Fibroblast of pulmonary artery (primary cell): Measurements from ENCODE around the gene HMG20A.
A peak's percentile ranks its signal among the peaks of the same experiment; 100 is the strongest.

ENCODE experiments used
- DNase-seq: peaks from one replicate; pipeline ENCODE4 v3.0.0-alpha.2; 2010; ENCODE audit warnings: low read depth
- H3K4me3 ChIP-seq: replicated peaks from 2 replicates; pipeline ENCODE4 v1.5.1; 2011; ENCODE audit warnings: low read depth, mild to moderate bottlenecking, control low read depth, low read length, moderate library complexity
- TF ChIP-seq, protein P1 (sequence below): IDR thresholded peaks from 2 replicates; pipeline ENCODE4 v1.5.1; 2011; ENCODE audit warnings: mild to moderate bottlenecking, control low read depth, low read length, inconsistent platforms; ENCODE audit errors: missing control alignments

The HMG20A gene

DNA sequence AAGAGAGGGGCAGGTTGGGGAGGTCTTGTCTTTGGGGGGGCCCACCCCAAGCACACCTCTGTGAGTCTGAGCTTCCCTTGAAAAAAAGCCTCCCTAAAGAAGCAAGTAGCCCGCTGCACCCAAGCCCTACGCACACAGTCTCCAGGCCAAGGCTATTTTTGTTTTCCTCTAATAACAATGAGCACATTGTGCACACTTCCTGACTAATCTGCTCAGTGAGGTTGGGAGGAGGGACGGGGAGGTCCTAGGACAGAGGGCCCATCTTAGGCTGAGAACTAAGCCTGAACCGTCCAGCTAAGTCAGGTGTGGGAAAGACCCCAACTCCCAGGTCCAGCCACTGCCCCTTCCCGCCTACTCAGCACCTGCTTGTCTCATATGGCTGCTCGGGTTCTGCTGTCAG is 87.2 kb downstream of the HMG20A start:
- DNase-seq = peak; percentile 86
- TF ChIP-seq, protein P1, sequence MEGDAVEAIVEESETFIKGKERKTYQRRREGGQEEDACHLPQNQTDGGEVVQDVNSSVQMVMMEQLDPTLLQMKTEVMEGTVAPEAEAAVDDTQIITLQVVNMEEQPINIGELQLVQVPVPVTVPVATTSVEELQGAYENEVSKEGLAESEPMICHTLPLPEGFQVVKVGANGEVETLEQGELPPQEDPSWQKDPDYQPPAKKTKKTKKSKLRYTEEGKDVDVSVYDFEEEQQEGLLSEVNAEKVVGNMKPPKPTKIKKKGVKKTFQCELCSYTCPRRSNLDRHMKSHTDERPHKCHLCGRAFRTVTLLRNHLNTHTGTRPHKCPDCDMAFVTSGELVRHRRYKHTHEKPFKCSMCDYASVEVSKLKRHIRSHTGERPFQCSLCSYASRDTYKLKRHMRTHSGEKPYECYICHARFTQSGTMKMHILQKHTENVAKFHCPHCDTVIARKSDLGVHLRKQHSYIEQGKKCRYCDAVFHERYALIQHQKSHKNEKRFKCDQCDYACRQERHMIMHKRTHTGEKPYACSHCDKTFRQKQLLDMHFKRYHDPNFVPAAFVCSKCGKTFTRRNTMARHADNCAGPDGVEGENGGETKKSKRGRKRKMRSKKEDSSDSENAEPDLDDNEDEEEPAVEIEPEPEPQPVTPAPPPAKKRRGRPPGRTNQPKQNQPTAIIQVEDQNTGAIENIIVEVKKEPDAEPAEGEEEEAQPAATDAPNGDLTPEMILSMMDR = no peak
- peak overlapping the region; percentile 7 for H3K4me3 ChIP-seq

DNA sequence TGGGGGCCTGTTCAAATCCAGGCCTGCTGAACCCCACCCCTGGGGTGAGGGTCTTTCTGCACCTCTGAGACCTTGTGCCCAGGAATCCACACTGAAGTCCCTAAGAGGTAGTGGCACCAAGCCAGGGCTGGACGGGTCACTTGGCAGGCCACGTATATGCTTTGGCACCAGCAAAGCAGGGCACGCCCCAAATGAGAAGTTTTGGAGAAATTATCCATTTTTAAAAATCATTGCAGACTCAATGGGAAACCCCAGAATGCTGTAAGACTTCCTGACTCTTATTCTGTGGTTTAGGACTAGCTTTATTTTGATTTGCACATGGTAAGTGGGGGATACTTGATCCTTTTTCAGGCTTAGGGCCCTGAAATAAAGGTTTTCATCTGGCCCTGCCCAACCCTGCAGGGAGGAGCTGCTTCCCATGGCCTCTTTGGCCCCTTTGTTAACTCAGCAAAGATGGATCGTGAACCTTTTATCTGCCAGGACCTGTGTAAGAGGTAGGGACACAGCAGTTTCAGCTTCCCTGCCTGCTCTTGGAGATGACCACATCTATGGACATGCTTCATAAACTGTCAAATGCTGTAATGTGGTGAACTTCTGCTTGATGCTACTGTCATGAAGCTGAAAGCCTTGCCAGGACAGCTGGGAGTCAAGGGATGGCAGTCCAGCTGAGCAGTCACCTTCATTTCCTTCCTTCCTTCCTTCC is 88.0 kb downstream of the HMG20A start:
- no peak overlapping the region for H3K4me3 ChIP-seq
- DNase-seq = peak; percentile 72
- TF ChIP-seq, protein P1 = no peak

DNA sequence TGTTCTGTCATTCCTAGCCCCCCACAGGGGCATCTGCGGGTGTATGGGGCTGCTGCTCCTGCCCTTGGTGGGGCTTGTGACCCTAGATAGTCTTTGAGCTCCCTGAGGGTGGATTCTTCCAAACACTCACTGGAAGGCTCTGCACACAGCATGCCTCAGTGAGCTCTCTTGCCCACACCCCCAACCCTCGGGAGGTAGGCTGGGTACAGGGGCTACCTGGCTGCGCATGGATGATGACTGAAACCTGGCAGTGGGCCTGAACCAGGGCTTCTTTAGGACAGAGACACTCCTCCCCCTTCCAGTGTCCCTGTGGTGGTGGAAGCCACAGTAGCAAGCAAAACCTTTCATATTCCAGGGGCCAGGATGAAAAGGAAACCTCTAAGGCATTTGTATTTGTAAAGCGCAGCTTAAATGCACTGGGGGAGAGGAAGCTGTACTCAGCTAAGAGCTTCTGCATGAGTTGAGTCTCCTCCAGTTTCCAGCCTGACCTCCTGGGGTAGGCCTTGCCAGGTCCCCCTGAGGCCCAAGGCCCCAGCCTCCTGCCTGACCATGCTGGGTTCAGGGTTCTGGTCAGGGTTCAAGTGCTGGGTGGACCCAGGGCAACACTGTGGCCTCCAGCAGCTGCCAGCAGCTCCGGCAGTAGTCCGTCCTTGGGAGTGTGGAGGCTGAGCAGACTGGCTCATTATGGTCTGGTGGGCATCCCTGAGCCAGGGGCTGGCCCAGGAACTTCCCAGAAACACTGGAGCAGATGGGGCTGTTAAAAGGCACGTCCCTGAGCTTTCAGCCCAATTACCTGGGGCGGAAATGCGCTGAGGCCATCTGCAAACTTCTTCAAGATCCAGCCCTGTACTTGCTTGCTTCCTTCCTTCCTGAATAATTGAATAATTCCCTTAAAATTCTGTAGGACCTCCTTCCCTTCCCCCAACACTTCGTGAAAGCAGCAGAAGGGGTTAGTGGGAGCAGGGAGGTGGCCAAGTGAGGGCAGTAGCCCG is 89.7 kb downstream of the HMG20A start:
- DNase-seq = no peak

DNA sequence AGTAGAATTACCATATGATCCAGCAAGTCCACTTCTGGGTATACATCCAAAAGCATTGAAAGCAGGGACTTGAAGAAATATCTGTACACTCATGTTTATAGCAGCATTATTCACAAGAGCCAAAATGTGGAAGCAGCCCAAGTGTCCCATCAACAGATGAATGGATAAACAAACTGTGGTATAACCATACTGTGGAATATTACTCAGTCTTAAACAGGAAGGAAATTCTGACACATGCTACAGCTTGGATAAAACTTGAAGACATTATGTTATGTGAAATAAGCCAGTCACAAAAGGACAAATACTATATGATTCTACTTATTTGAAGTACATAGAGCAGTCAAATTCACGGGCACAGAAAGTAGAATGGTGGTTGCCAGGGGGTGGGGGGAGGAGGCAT is 91.2 kb downstream of the HMG20A start:
- TF ChIP-seq, protein P1 = no peak
- H3K4me3 ChIP-seq = no peak overlapping the region
- no peak for DNase-seq

More for the DNA sequence above, 89.7 kb downstream of the HMG20A start:
- TF ChIP-seq, protein P1 = no peak
- no peak overlapping the region for H3K4me3 ChIP-seq

DNA sequence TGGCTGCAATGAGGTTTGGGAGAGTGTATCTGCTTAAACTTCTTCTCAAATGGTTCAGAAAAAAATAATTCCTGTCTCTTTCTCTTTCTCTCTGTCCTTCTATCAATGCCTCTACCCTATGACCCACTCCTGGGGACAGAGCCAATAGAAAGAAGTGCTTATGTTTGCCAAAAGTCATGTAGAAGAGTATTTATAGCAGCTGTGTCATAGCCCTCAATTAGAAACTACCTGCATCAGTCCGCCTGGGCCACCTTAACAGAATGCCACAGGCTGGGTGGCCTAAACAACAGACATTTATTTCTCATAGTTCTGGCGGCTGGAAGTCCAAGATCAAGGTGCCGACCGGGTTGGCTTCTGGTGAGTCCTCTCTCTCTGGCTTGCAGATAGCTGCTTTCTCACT is 92.5 kb downstream of the HMG20A start:
- no peak for DNase-seq
- H3K4me3 ChIP-seq = no peak overlapping the region
- TF ChIP-seq, protein P1 = no peak

DNA sequence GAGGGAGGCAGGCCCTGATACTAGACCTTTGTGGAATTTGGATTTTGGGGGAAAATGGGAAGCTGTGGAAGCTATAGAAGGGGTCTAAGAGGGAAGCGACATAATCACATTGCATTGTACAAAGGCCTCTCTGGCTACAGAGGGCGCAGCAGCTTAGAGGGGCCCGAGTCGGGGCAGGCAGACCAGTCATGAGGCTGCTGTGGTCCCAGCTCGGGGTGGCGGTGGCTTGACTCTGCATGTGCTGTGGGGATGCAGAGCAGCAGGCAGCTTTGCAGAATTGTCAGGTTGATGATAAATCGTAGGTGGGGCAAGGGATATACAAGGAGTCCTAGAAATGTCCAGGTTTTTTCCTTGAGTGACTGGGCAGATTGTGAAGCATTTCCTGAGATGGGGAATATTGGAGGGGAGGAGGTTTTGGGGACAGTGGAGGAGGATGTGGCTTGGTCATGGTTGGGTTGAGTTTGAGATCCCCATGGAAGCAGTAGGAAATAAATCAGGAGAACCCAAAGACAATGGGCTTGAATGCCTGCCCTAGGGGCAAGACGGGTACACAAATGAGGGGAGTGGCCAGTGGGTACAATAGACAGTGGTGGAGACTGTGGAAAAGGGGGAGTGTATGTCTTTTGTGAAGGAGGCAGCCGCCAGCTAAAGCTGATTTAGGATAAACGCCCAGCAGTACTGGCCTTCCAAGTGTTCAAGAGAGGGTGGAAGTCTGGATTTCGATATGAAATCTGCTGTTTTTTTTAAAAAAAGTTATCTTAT is 94.1 kb downstream of the HMG20A start:
- no peak for DNase-seq
- TF ChIP-seq, protein P1 = no peak
- no peak overlapping the region for H3K4me3 ChIP-seq
